ENCODE results near the gene TBC1D20. TPM values are rescaled to one million over a fixed set of nuclear protein-coding genes. Genes with fewer than 3 reads are reported as not detected.
"Not testable (repeated sequence)": the region's sequence is repeated elsewhere in the genome, so short reads cannot be mapped to it uniquely, and the experiment has no call there.

The TBC1D20 gene
- polyA plus RNA-seq, 6 donors from 2014 or later, result 16.0 to 24.6 (median 18.6) TPM

- no peak for ATAC-seq (ENCODE audit: low read depth in 2 of 2)
- no peak for DNase-seq
- peaks cover 12 to 18% of the 10 kb centered on the region in 2 donors for H3K36me3 Mint-ChIP-seq
- peaks cover 0 to 5% (median 4%) of the 10 kb centered on the region in 3 donors for H3K4me1 Mint-ChIP-seq
- H3K4me3 Mint-ChIP-seq, result no peak overlapping the region
- H3K9me3 Mint-ChIP-seq, result no peaks in the 10 kb centered on the region
- no peak overlapping the region for H3K27ac Mint-ChIP-seq
- H3K27me3 Mint-ChIP-seq, result no peaks in the 10 kb centered on the region
Measured at GRCh38 chr20:391041-391711, 71.2 kb downstream of the TBC1D20 start.

GRCh38 chr20:389220-389619 is 73.1 kb downstream of the TBC1D20 start:
- DNase-seq (no peak), ATAC-seq (ENCODE audit: low read depth in 2 of 2) (no peak)
- no peaks in the 10 kb centered on the region for H3K9me3 Mint-ChIP-seq
- H3K36me3 Mint-ChIP-seq, result peaks cover 12 to 22% of the 10 kb centered on the region in 2 donors
- H3K27me3 Mint-ChIP-seq, result no peaks in the 10 kb centered on the region
- H3K4me1 Mint-ChIP-seq, result peaks cover 4 to 9% (median 8%) of the 10 kb centered on the region in 3 donors
- no peak overlapping the region for H3K4me3 Mint-ChIP-seq
- H3K27ac Mint-ChIP-seq, result peak overlapping the region in 1 of 6 donors; percentile 41

GRCh38 chr20:388034-388994 is 74.0 kb downstream of the TBC1D20 start:
- Mint-ChIP-seq H3K4me3 (peak overlapping the region in 1 of 8 donors; percentile 66), H3K27ac (peak overlapping the region in 2 of 6 donors; percentile 32 to 54), H3K4me1 (peaks cover 8 to 16% (median 13%) of the 10 kb centered on the region in 3 donors), H3K36me3 (peaks cover 12 to 17% of the 10 kb centered on the region in 2 donors), H3K27me3 (no peaks in the 10 kb centered on the region), H3K9me3 (no peaks in the 10 kb centered on the region)
- no peak for ATAC-seq (ENCODE audit: low read depth in 2 of 2)
- DNase-seq, result no peak

GRCh38 chr20:387520-387919 is 74.8 kb downstream of the TBC1D20 start:
- H3K4me3 Mint-ChIP-seq, result no peak overlapping the region
- peaks cover 11 to 21% (median 19%) of the 10 kb centered on the region in 3 donors for H3K4me1 Mint-ChIP-seq
- ATAC-seq (ENCODE audit: low read depth in 2 of 2), result no peak
- no peaks in the 10 kb centered on the region for H3K27me3 Mint-ChIP-seq
- DNase-seq, result no peak
- no peaks in the 10 kb centered on the region for H3K9me3 Mint-ChIP-seq
- H3K27ac Mint-ChIP-seq, result peak overlapping the region in 1 of 6 donors; percentile 54
- H3K36me3 Mint-ChIP-seq, result peaks cover 9 to 12% of the 10 kb centered on the region in 2 donors

GRCh38 chr20:386634-387033 is 75.7 kb downstream of the TBC1D20 start:
- H3K4me3 Mint-ChIP-seq; H3K27me3 Mint-ChIP-seq; ATAC-seq (ENCODE audit: low read depth in 2 of 2); H3K27ac Mint-ChIP-seq; H3K9me3 Mint-ChIP-seq; DNase-seq: not testable (repeated sequence)
- Mint-ChIP-seq H3K36me3 (peaks cover 9 to 12% of the 10 kb centered on the region in 2 donors), H3K4me1 (peaks cover 11 to 27% (median 19%) of the 10 kb centered on the region in 3 donors)

Other genes with a start within 250 kb of the TBC1D20 start
- gene DEFB129, start 235.3 kb downstream of the TBC1D20 start, polyA plus RNA-seq (ENCODE audit: low read depth in 6 of 6), result not detected
- not detected for gene DEFB132, start 204.8 kb downstream of the TBC1D20 start, polyA plus RNA-seq (ENCODE audit: low read depth in 6 of 6)
- gene C20orf96, start 171.8 kb downstream of the TBC1D20 start, polyA plus RNA-seq (ENCODE audit: low read depth in 6 of 6), result 1 to 10 TPM in 2 of 6 donors, under 1 TPM in 4; 0.18 to 1.4 (median 0.37) TPM
- 10 to 100 TPM in 5 of 6 donors, 1 to 10 TPM in 1; 9.7 to 19.0 (median 10.9) TPM for gene ZCCHC3, start 165.0 kb downstream of the TBC1D20 start, polyA plus RNA-seq (ENCODE audit: low read depth in 6 of 6)
- 1 to 10 TPM in 2 of 6 donors, under 1 TPM in 4; 0.15 to 1.7 (median 0.95) TPM for gene SOX12, start 137.0 kb downstream of the TBC1D20 start, polyA plus RNA-seq (ENCODE audit: low read depth in 6 of 6)
- gene NRSN2, start 115.4 kb downstream of the TBC1D20 start, polyA plus RNA-seq (ENCODE audit: low read depth in 6 of 6), result 1 to 10 TPM; 4.7 to 9.8 (median 8.2) TPM
- 10 to 100 TPM in 5 of 6 donors, 1 to 10 TPM in 1; 7.3 to 23.3 (median 16.3) TPM for gene TRIB3, start 81.8 kb downstream of the TBC1D20 start, polyA plus RNA-seq (ENCODE audit: low read depth in 6 of 6)
- 100 to 1,000 TPM in 1 of 6 donors, 10 to 100 TPM in 5; 82.4 to 105 (median 91.1) TPM for gene RBCK1, start 54.2 kb downstream of the TBC1D20 start, polyA plus RNA-seq (ENCODE audit: low read depth in 6 of 6)
- 10 to 100 TPM; 47.4 to 78.4 (median 63.2) TPM for gene CSNK2A1, start 81.3 kb upstream of the TBC1D20 start, polyA plus RNA-seq (ENCODE audit: low read depth in 6 of 6)
- not detected for gene TCF15, start 147.8 kb upstream of the TBC1D20 start, polyA plus RNA-seq (ENCODE audit: low read depth in 6 of 6)
- gene SRXN1, start 190.7 kb upstream of the TBC1D20 start, polyA plus RNA-seq (ENCODE audit: low read depth in 6 of 6), result under 1 TPM in 5 of 6 donors, not detected in 1; 0.14 to 0.82 (median 0.68) TPM
- gene SCRT2, start 213.3 kb upstream of the TBC1D20 start, polyA plus RNA-seq (ENCODE audit: low read depth in 6 of 6), result not detected